Ishikawa (cell line): Measurements from ENCODE around the gene ZNF222.

Experiments used
- EGR1 ChIP-seq: IDR thresholded peaks from 2 replicates; pipeline ENCODE4 v1.6.1; 2012
- NFIC ChIP-seq: IDR thresholded peaks from 2 replicates; pipeline ENCODE4 v1.6.1; 2012
- RAD21 ChIP-seq: IDR thresholded peaks from 2 replicates; pipeline ENCODE4 v1.6.1; 2012; ENCODE audit warnings: low read depth
- YY1 ChIP-seq: IDR thresholded peaks from 2 replicates; pipeline ENCODE4 v1.6.1; 2012; ENCODE audit warnings: low read depth
- ZBTB7A ChIP-seq: IDR thresholded peaks from 2 replicates; pipeline ENCODE4 v1.6.1; 2012; ENCODE audit warnings: low read depth
- TF ChIP-seq, protein P1 (sequence below): IDR thresholded peaks from 2 replicates; pipeline ENCODE4 v1.6.1; 2012; ENCODE audit warnings: low read depth, mild to moderate bottlenecking

DNA sequence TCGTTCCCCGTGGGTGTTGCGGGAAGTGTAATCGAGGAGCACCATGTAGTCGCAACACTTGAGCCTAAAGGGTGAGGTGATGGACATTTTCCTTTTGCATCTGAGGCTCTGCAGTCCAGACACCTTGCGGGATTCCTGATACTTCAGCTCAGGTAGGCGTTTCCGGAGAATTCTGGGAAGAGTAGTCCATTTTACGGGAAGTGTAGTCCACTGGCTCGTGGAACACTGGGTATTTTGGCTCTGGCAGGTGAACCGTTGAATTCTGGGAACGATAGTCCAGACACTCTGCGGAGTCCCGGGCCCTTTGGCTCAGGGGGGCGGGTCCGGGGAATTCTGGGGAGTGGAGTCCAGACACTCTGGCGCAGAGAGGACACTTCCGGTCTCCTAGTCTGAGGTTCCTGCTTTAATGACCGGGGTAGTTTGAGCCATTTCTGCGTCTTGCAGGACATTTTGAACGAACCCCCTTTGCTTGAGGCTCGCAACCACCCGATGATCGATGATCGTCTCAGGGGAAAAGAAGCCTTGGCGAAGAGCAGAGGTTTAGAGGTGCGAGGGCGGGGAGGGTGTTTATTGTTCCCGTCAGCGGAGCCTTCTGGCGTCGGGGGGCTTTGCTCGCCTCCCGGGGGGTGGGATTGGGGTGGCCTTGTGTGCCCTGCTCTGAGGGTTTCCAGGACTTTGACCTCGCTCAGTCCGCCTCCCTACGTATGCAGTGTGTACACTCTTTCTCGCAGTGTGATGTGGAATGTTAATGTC, 26.6 kb downstream of the ZNF222 start, which contains the start of gene ZNF223:
- no peak for TF ChIP-seq RAD21
- TF ChIP-seq EGR1 = no peak
- peak; percentile 93 for TF ChIP-seq NFIC
- TF ChIP-seq, protein P1, sequence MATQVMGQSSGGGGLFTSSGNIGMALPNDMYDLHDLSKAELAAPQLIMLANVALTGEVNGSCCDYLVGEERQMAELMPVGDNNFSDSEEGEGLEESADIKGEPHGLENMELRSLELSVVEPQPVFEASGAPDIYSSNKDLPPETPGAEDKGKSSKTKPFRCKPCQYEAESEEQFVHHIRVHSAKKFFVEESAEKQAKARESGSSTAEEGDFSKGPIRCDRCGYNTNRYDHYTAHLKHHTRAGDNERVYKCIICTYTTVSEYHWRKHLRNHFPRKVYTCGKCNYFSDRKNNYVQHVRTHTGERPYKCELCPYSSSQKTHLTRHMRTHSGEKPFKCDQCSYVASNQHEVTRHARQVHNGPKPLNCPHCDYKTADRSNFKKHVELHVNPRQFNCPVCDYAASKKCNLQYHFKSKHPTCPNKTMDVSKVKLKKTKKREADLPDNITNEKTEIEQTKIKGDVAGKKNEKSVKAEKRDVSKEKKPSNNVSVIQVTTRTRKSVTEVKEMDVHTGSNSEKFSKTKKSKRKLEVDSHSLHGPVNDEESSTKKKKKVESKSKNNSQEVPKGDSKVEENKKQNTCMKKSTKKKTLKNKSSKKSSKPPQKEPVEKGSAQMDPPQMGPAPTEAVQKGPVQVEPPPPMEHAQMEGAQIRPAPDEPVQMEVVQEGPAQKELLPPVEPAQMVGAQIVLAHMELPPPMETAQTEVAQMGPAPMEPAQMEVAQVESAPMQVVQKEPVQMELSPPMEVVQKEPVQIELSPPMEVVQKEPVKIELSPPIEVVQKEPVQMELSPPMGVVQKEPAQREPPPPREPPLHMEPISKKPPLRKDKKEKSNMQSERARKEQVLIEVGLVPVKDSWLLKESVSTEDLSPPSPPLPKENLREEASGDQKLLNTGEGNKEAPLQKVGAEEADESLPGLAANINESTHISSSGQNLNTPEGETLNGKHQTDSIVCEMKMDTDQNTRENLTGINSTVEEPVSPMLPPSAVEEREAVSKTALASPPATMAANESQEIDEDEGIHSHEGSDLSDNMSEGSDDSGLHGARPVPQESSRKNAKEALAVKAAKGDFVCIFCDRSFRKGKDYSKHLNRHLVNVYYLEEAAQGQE = no peak
- TF ChIP-seq ZBTB7A = no peak
- TF ChIP-seq YY1 = peak; percentile 69; the same call in 1 of the 2 replicates
